GM23338 (cell line): ENCODE results near the gene COL25A1. TPM values are rescaled to one million over a fixed set of nuclear protein-coding genes. Genes with fewer than 3 reads are reported as not detected.
A peak's percentile ranks its signal among the peaks of the same experiment; 100 is the strongest.

Experiments
- ATAC-seq: fragments of 200-7000 bp; cut with Tn5 transposase; 3 replicates; pipeline ENCODE4 v1.9.1; 2020
- DNase-seq: peaks from one replicate; pipeline ENCODE4 v3.0.0-alpha.2; 2015; ENCODE audit warnings: low spot score
- H2AFZ ChIP-seq: fragments of 200-600 bp; sonication (generic); 2 replicates; pipeline ENCODE4 v1.8.0; 2016; ENCODE audit warnings: antibody characterized with exemption, mild to moderate bottlenecking, moderate library complexity
- H3F3A ChIP-seq: fragments of 200-600 bp; sonication (generic); replicated peaks from 2 replicates; pipeline ENCODE4 v1.8.0; 2017; ENCODE audit warnings: antibody characterized with exemption, mixed run types, low read depth
- H3K27ac ChIP-seq: fragments of 200-600 bp; sonication (generic); 2 replicates; pipeline ENCODE4 v1.6.1; 2016; ENCODE audit warnings: low read depth
- H3K27me3 ChIP-seq: fragments of 200-600 bp; sonication (generic); 2 replicates; pipeline ENCODE4 v1.8.0; 2016; ENCODE audit warnings: mild to moderate bottlenecking, mixed run types, moderate library complexity; ENCODE audit not compliant: insufficient read depth
- H3K36me3 ChIP-seq: fragments of 200-600 bp; sonication (generic); 2 replicates; pipeline ENCODE4 v1.8.0; 2016; ENCODE audit warnings: mild to moderate bottlenecking; ENCODE audit not compliant: insufficient read depth
- H3K4me1 ChIP-seq: fragments of 200-600 bp; sonication (generic); 2 replicates; pipeline ENCODE4 v1.8.0; 2016; ENCODE audit warnings: mild to moderate bottlenecking, moderate library complexity; ENCODE audit not compliant: insufficient read depth
- H3K4me2 ChIP-seq: fragments of 200-600 bp; sonication (generic); 2 replicates; pipeline ENCODE4 v1.7.1; 2017; ENCODE audit warnings: mixed run types
- H3K4me3 ChIP-seq: fragments of 200-600 bp; sonication (generic); 2 replicates; pipeline ENCODE4 v1.6.1; 2016; ENCODE audit warnings: mixed run types
- H3K79me2 ChIP-seq: fragments of 200-600 bp; sonication (generic); replicated peaks from 2 replicates; pipeline ENCODE4 v1.8.0; 2017; ENCODE audit warnings: mild to moderate bottlenecking; ENCODE audit not compliant: insufficient read depth
- H3K9me2 ChIP-seq: fragments of 200-600 bp; sonication (generic); 2 replicates; pipeline ENCODE4 v1.8.0; 2017; ENCODE audit not compliant: insufficient read depth
- H4K20me1 ChIP-seq: fragments of 200-600 bp; sonication (generic); replicated peaks from 2 replicates; pipeline ENCODE4 v1.8.0; 2017; ENCODE audit warnings: mild to moderate bottlenecking; ENCODE audit not compliant: insufficient read depth
- H3K27ac Mint-ChIP-seq: 2 replicates; pipeline ENCODE4 v1.8.0; 2020; ENCODE audit warnings: inconsistent platforms, mild to moderate bottlenecking, moderate library complexity, mixed read lengths
- H3K27me3 Mint-ChIP-seq: 3 replicates; pipeline ENCODE4 v1.8.0; 2022; ENCODE audit warnings: low read depth, mild to moderate bottlenecking, moderate library complexity, mixed read lengths, inconsistent platforms; ENCODE audit not compliant: insufficient read depth, poor library complexity
- H3K36me3 Mint-ChIP-seq: 3 replicates; pipeline ENCODE4 v1.8.0; 2021; ENCODE audit warnings: low read depth, mild to moderate bottlenecking, inconsistent platforms, moderate library complexity, mixed read lengths
- H3K4me1 Mint-ChIP-seq: 3 replicates; pipeline ENCODE4 v1.8.0; 2020; ENCODE audit warnings: mild to moderate bottlenecking, inconsistent platforms, mixed read lengths
- H3K4me3 Mint-ChIP-seq: 3 replicates; pipeline ENCODE4 v1.8.0; 2021; ENCODE audit warnings: moderate library complexity, mild to moderate bottlenecking, inconsistent platforms, mixed read lengths
- H3K9me3 Mint-ChIP-seq: 3 replicates; pipeline ENCODE4 v1.8.0; 2020; ENCODE audit warnings: moderate library complexity, mild to moderate bottlenecking, inconsistent platforms, mixed read lengths
- ETS1 ChIP-seq: IDR thresholded peaks from 2 replicates; pipeline ENCODE4 v1.6.1; 2016; ENCODE audit warnings: antibody characterized with exemption
- EZH2 ChIP-seq: fragments of 200-600 bp; sonication (generic); IDR thresholded peaks from one replicate; pipeline ENCODE4 v1.8.0; 2017; ENCODE audit warnings: antibody characterized with exemption, mild to moderate bottlenecking, low read depth; ENCODE audit not compliant: unreplicated experiment
- STAT1 ChIP-seq: IDR thresholded peaks from one replicate; pipeline ENCODE4 v1.6.1; 2016; ENCODE audit warnings: antibody characterized with exemption; ENCODE audit not compliant: unreplicated experiment
- ZNF462 ChIP-seq: fragments of 250-450 bp; sonication (Bioruptor Pico); IDR thresholded peaks from 2 replicates; pipeline ENCODE4 v1.5.0; 2020; ENCODE audit warnings: mild to moderate bottlenecking, moderate library complexity
- polyA plus RNA-seq: library from polyadenylated mRNA; unstranded; fragments of >200 nt; fragmentation: Nextera tagmentation; extraction: Ambion mirVana; gene quantifications from 2 replicates; pipeline ENCODE4 v1.2.1, GENCODE V29; 2016
- total RNA-seq: library from RNA; depleted of rRNA; stranded (reverse); fragments of >200 nt; shearing (Covaris generic); gene quantifications from 2 replicates; pipeline ENCODE4 v1.2.3, GENCODE V29; 2014

The COL25A1 gene
- total and polyA plus RNA-seq, 2 experiments from 2014 or later, result 3.9 to 5.6 TPM

GRCh38 chr4:109185951-109186350 lies 116.5 kb downstream of the COL25A1 start:
- Histone ChIP-seq H3K4me1 (peaks cover 32% of the 10 kb centered on the region), H3K27me3 (no peaks in the 10 kb centered on the region), H3K27ac (no peak overlapping the region), H3K36me3 (no peaks in the 10 kb centered on the region), H3K4me3 (no peak overlapping the region), H3F3A (no peaks in the 10 kb centered on the region), H2AFZ (no peak overlapping the region), H3K9me2 (no peaks in the 10 kb centered on the region), H3K79me2 (no peaks in the 10 kb centered on the region), H3K4me2 (0 out of 2 replicates have a peak overlapping the region, but pooled peaks have one; percentile 15), H4K20me1 (no peaks in the 10 kb centered on the region)
- H3K9me3 Mint-ChIP-seq, result peaks cover 11% of the 10 kb centered on the region
- peak; percentile 69 for TF ChIP-seq ZNF462 (CRISPR knock-in tag)
- no peak for TF ChIP-seq EZH2
- H3K36me3 Mint-ChIP-seq, result peaks cover 14% of the 10 kb centered on the region; the same call in 2 of the 3 replicates
- peak overlapping the region; percentile 42; the same call in 1 of the 2 replicates for H3K27ac Mint-ChIP-seq
- H3K4me1 Mint-ChIP-seq, result peaks cover 42% of the 10 kb centered on the region
- peak; percentile 60 for DNase-seq
- H3K4me3 Mint-ChIP-seq, result no peak overlapping the region; the same call in 2 of the 3 replicates
- no peaks in the 10 kb centered on the region for H3K27me3 Mint-ChIP-seq
- peak; percentile 76 for ATAC-seq

GRCh38 chr4:109185548-109185947 lies 116.9 kb downstream of the COL25A1 start:
- no peaks in the 10 kb centered on the region for H3K9me2 ChIP-seq
- ATAC-seq, result peak; percentile 60
- H3K36me3 ChIP-seq, result no peaks in the 10 kb centered on the region
- no peaks in the 10 kb centered on the region for H3K27me3 Mint-ChIP-seq
- no peaks in the 10 kb centered on the region for H3K27me3 ChIP-seq
- no peak overlapping the region for H3K4me3 Mint-ChIP-seq
- TF ChIP-seq STAT1 (no peak), ETS1 (no peak)
- no peak overlapping the region for H2AFZ ChIP-seq
- H4K20me1 ChIP-seq, result no peaks in the 10 kb centered on the region
- H3K27ac Mint-ChIP-seq, result peak overlapping the region; percentile 42; the same call in 1 of the 2 replicates
- H3K4me1 ChIP-seq, result peaks cover 32% of the 10 kb centered on the region
- H3F3A ChIP-seq, result no peaks in the 10 kb centered on the region
- no peak for DNase-seq
- peaks cover 42% of the 10 kb centered on the region for H3K4me1 Mint-ChIP-seq
- peaks cover 11% of the 10 kb centered on the region for H3K9me3 Mint-ChIP-seq
- H3K36me3 Mint-ChIP-seq, result peaks cover 14% of the 10 kb centered on the region; the same call in 2 of the 3 replicates
- no peak overlapping the region for H3K4me3 ChIP-seq
- H3K4me2 ChIP-seq, result 0 out of 2 replicates have a peak overlapping the region, but pooled peaks have one; percentile 15
- no peak overlapping the region for H3K27ac ChIP-seq
- no peaks in the 10 kb centered on the region for H3K79me2 ChIP-seq
